Activated naive CD8-positive, alpha-beta T cell (primary cell): ENCODE results near the gene ASTN2.

Experiments used
- H3K27ac Mint-ChIP-seq: one replicate; pipeline ENCODE4 v1.8.0; 2021; ENCODE audit warnings: mixed read lengths
- H3K27me3 Mint-ChIP-seq: one replicate; pipeline ENCODE4 v1.8.0; 2021; ENCODE audit warnings: mixed read lengths
- H3K36me3 Mint-ChIP-seq: one replicate; pipeline ENCODE4 v1.8.0; 2021; ENCODE audit warnings: mixed read lengths
- H3K4me1 Mint-ChIP-seq: one replicate; pipeline ENCODE4 v1.8.0; 2021; ENCODE audit warnings: low read depth, mixed read lengths
- H3K4me3 Mint-ChIP-seq: one replicate; pipeline ENCODE4 v1.8.0; 2021; ENCODE audit warnings: mild to moderate bottlenecking, mixed read lengths
- H3K9me3 Mint-ChIP-seq: one replicate; pipeline ENCODE4 v1.8.0; 2021; ENCODE audit warnings: low read depth, mixed read lengths

Gene ASTN2

DNA sequence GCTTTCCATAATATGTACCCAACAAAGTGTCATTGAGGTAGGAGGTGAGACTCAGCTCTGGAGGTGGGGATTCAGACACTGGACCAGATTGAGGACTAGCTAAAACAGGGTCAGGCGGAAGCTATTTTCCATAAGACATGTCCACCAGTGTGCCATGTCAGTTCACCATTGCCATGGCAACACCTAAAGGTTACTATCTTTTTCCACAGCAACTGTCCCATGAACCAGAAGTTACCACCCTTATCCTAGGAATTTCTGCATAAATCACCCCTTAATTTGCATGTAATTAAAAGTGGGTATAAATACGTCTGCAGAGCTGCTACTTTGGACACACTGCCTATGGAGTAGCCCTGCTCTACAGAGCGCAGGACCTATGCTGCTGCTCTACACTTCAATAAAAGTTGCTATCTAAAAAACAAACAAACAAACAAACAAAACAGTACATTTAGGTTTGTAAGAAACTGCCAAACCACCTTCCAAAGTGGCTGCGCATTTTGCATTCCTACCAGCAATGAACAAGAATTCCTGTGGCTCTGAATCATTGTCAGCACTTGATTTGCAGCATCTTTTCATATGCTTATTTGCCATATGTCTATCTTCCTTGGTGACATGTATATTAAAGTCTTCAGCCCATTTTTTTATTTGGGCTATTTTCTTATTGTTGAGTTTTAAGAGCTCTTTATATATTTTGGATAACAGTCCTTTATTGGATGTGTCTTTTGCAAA lies 745.7 kb downstream of the ASTN2 start:
- H3K27ac Mint-ChIP-seq = no peak overlapping the region
- no peaks in the 10 kb centered on the region for H3K4me1 Mint-ChIP-seq
- peaks cover 20% of the 10 kb centered on the region for H3K36me3 Mint-ChIP-seq
- no peak overlapping the region for H3K4me3 Mint-ChIP-seq
- H3K9me3 Mint-ChIP-seq = peaks cover 9% of the 10 kb centered on the region
- H3K27me3 Mint-ChIP-seq = no peaks in the 10 kb centered on the region

DNA sequence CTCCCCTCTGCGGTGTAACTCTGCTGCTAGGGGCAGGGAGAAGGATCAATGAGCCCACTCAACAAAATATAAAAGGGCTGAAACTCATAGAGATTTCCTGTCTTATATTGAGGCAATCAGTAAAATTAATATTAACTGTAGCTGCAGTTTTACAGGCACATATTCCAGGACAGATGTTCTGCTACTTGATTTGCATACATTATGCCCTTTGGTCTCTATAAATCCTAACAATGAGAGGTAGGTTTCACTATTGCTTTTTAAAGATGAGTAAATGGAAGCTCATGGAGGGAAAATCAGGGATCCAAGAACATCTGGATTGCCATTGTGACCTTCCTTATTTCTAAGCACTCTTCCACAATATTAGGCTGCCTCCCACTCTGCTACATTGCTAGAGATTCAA lies 751.3 kb downstream of the ASTN2 start:
- no peaks in the 10 kb centered on the region for H3K4me1 Mint-ChIP-seq
- H3K27me3 Mint-ChIP-seq = no peaks in the 10 kb centered on the region
- peaks cover under 1% of the 10 kb centered on the region for H3K36me3 Mint-ChIP-seq
- no peak overlapping the region for H3K27ac Mint-ChIP-seq
- no peak overlapping the region for H3K4me3 Mint-ChIP-seq
- H3K9me3 Mint-ChIP-seq = no peaks in the 10 kb centered on the region

DNA sequence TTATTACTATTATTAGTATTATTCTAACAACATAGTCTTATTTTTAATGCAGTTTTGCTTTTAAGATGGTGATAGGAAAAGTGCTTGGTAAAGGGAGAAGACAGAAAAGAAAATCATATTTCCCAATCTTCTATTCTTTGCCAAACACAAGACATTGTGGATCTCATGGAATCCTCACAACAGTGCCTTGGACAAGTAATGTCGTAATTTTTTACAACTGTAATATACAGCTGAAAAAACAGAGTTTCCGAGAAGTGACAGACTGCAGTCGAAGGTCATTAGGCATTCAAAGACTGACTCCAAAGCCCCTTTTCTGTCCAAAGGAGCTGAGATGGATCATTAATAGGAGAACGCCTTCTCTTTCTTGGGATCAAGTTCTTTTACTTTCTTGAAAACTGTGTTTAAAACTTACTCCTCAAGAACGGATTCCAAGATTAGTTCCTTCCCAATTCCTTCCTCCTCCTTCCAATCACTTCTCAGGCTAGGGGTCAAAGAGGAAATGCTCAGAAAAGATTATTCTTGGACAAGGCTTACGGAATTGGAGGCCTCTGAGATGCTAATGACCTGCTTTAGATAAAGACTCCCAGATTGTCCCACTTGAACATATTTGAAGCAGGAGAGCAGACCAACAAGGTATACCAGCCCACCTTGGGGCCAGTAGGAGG lies 752.1 kb downstream of the ASTN2 start:
- Mint-ChIP-seq H3K36me3 (no peaks in the 10 kb centered on the region), H3K4me1 (no peaks in the 10 kb centered on the region), H3K9me3 (no peaks in the 10 kb centered on the region), H3K27me3 (no peaks in the 10 kb centered on the region), H3K27ac (no peak overlapping the region), H3K4me3 (no peak overlapping the region)

DNA sequence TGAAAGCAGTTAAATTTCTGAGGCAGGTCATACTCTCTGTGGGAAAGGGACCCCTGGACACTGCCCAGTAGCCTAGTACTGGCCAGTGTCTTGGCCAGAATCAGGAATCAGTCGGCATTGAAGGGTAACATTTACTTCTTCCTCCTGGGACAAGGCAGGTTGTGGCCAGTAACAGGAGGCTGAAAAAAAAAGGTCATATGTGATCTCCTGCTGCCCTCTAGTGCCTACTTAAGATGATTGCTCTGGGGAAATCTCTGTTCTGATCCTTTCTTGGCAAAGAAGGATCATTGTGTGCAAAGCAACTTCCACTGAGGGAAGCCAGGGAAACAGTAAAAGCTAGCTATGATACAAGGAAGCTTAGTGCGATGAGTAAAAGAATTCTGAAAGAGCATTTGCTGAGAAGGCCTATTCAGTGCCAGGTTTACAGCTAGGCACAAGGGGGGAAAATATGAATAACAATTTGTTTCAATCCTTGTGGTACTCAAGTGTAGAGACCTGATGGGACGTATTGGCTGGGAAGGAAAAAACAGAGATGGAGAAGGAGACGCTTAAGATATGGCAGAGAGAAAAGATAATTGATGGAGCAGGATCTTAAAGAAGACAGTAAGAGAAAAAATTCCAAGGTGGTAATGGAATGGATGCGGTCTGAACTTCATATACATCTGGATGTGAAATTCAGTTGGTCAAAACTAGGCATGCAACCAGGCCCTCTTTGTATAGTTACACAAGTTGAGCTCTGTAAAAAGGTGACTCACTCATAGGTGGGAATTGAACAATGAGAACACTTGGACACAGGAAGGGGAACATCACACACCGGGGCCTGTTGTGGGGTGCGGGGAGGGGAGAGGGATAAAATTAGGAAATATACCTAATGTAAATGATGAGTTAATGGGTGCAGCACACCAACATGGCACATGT lies 753.6 kb downstream of the ASTN2 start:
- Mint-ChIP-seq H3K27ac (no peak overlapping the region), H3K27me3 (no peaks in the 10 kb centered on the region), H3K4me1 (no peaks in the 10 kb centered on the region), H3K9me3 (no peaks in the 10 kb centered on the region), H3K36me3 (no peaks in the 10 kb centered on the region), H3K4me3 (no peak overlapping the region)

DNA sequence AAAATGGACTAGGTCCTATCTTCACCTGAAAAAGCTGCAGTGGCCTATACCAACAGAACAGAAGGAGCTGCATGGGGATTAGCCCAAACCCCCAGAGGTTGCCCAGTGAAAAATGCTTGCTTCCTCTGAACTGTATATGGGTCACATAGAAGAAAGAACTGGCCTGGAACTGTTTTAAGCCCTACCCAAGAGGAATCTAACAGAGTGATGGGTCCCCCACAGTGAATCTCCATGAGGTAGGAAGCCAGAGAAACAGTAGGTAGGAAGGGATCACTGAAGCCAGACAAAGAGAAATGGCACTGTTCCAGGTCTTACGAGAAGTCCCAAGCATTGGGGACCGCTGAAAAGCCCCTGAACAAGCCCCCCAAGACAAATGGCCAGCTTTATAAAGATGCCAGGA lies 756.6 kb downstream of the ASTN2 start:
- no peaks in the 10 kb centered on the region for H3K36me3 Mint-ChIP-seq
- H3K27me3 Mint-ChIP-seq = no peaks in the 10 kb centered on the region
- no peak overlapping the region for H3K4me3 Mint-ChIP-seq
- no peaks in the 10 kb centered on the region for H3K4me1 Mint-ChIP-seq
- H3K27ac Mint-ChIP-seq = no peak overlapping the region
- no peaks in the 10 kb centered on the region for H3K9me3 Mint-ChIP-seq

DNA sequence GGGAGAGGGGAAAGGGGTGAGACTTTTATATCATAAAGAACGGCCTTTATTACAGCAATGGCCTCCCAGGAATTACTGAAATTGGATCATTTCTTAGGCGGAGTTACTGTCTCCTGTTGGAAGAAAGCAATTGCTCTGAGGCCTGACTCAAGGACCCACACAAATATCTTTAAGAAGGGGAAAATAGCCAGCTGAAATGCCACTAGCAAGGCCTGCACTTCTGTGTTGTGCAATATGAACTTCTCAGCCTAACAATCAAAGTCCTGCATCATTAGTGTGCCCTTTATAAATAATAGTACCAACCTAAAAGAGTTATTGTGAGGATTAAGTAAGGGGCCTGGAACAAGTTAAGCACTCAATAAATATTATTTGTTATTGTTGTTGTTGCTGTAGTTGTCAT lies 757.9 kb downstream of the ASTN2 start:
- Mint-ChIP-seq H3K4me1 (no peaks in the 10 kb centered on the region), H3K27me3 (no peaks in the 10 kb centered on the region), H3K27ac (no peak overlapping the region), H3K9me3 (no peaks in the 10 kb centered on the region), H3K4me3 (no peak overlapping the region), H3K36me3 (no peaks in the 10 kb centered on the region)

DNA sequence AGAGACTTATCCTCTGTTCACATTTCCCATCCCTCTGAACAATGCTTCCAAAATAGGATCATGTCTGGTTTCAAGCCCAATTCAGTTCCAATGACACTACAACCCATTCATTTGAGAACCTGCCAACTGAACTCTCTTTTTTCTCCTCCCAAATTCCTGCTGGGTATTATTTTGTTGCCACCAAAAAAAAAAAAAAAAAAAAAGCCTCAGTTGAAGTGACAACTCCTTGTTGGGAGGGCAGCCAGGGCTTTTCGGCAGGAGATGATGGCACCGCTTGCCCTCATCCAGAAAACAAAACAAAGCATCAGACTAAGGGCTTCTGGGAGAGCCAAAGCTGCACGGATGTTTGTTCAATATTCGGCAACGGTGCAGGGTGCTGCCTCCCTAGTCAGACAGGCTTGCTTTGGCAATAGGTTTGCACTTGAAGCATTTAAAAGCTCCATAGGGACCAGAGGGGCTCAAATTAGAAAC lies 758.3 kb downstream of the ASTN2 start:
- no peaks in the 10 kb centered on the region for H3K27me3 Mint-ChIP-seq
- no peaks in the 10 kb centered on the region for H3K9me3 Mint-ChIP-seq
- H3K4me3 Mint-ChIP-seq = no peak overlapping the region
- no peak overlapping the region for H3K27ac Mint-ChIP-seq
- no peaks in the 10 kb centered on the region for H3K36me3 Mint-ChIP-seq
- H3K4me1 Mint-ChIP-seq = no peaks in the 10 kb centered on the region

DNA sequence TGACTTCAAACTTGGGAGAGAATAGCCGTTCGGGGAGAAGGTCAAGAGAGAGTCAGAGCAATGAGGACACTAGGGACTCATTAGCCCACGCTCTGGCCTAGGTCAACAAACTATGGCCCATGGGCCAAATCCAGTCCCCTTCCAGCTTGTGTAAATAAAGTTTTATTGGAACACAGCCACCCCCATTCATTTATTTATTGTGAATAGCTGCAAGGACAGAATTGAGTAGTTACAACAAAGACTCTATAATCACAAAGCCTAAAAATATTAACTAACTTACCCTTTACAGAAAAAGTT lies 760.9 kb downstream of the ASTN2 start:
- Mint-ChIP-seq H3K4me1 (no peaks in the 10 kb centered on the region), H3K36me3 (peaks cover 14% of the 10 kb centered on the region), H3K27ac (no peak overlapping the region), H3K9me3 (no peaks in the 10 kb centered on the region), H3K4me3 (no peak overlapping the region), H3K27me3 (no peaks in the 10 kb centered on the region)

DNA sequence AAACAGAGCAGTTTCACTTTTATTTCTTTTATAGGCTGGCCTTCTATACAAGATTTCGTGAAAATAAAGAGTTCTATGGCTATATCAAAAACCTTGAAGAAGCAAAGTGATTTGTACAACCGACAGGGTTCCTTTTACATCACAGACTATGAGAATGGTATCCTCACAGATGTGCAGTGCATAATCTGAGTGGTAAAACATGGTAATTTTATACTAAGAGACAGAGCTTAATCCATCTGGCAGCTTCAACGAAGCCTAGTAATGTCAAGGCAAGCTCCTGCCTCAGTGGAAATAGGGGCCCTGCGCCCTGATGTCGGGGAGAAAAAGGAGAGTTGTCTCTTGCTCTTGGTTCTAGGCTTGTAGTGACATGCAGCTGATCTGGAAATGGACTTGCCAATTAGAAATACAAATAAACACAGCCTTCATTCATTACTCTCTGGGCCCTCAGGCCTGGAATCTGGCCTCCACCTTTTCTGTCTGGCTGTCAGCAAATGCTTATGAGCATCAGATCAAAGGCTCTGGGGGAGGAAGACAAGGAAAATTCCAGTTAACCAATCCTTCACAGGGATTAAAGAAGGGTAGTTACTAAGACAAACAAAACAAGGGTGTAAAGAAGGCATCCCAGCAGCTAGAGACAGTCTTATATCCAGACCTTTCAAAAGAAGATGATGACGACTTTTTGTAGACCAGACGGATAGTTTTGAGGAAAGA lies 761.4 kb downstream of the ASTN2 start:
- Mint-ChIP-seq H3K27ac (no peak overlapping the region), H3K27me3 (no peaks in the 10 kb centered on the region), H3K36me3 (peaks cover 14% of the 10 kb centered on the region), H3K4me3 (no peak overlapping the region), H3K4me1 (no peaks in the 10 kb centered on the region), H3K9me3 (no peaks in the 10 kb centered on the region)

DNA sequence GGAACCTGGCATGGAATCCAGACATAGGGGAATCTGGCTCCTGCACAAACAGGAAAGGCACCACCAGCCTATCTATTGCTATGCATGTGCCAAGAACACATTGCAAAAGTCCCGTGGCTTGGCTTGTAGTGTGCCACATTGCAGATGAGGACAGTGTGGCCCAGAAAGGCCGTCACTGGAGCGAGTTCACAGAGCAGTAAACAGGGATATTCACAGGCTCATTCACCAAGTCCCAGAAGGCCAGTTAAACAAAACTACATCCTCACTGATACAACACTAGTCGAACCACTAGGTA lies 767.4 kb downstream of the ASTN2 start:
- no peaks in the 10 kb centered on the region for H3K4me1 Mint-ChIP-seq
- H3K27ac Mint-ChIP-seq = no peak overlapping the region
- peaks cover 27% of the 10 kb centered on the region for H3K36me3 Mint-ChIP-seq
- no peak overlapping the region for H3K4me3 Mint-ChIP-seq
- H3K27me3 Mint-ChIP-seq = no peaks in the 10 kb centered on the region
- no peaks in the 10 kb centered on the region for H3K9me3 Mint-ChIP-seq

DNA sequence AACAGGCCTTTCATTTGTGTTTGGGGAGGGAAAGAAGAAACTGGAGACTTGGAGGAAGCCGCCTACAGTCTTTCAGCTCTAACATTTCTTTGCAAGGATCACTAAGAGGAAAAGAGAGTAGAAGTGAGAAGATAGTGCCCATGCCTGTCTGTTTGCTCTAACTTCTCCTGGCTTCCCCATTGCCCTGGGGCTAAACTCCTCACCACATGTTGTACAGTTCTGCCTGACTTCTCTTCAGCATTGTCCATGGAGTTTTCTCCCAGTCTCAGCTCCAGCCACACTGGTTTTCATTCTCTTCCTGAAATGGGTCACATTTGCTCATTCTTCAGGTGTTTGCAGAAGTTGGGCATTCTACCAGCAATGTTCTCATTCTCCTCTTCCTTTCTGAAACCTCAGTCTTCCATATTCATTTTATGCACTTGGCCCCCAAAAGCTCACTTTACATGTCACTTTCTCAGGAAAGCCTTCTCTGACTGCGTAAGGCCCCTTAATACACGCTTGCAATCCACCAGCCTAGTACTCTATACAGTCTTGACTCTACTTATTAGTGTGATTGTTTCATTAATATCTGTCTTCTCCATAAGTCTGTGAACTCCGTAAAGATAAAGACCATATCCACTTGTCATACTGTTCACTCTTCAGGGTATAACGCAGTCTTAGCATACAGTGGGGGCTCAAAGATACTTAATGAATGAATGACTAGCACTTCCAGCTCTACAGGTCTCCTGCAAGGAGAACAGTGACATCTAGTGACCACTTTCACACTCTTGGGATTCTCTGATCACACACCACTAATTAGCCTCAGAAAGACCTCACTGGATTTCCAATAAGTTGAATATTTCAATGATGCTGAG lies 768.0 kb downstream of the ASTN2 start:
- Mint-ChIP-seq H3K27me3 (no peaks in the 10 kb centered on the region), H3K27ac (no peak overlapping the region), H3K4me3 (no peak overlapping the region), H3K4me1 (no peaks in the 10 kb centered on the region), H3K9me3 (no peaks in the 10 kb centered on the region), H3K36me3 (peaks cover 30% of the 10 kb centered on the region)

DNA sequence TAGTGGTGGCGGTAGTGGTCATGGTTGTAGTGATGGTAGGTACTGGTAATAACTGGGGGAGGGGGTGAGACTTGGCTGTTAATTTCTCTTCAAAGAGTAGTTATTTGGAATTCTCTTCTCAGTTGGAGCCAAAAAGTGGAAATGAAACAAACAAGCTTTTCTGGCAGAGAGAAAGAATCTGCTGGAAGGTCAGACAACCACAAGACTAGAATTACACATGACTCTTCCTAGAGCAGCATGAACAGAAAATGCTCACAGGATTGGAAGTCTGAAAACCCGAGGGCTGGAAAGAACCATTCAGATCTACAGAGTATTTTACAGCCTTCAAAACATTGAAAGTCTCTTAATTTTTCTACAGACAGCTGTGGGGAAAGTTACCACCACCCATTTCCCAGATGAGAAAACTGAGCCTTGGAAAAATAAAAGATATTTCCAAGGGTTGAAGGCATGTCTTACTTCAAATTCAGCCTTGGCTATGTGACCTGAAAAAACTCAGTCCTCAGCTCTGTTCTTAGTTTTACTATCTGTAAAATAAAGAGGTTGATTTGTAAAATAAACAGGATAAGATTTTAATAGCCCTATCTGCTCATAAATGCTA lies 770.7 kb downstream of the ASTN2 start:
- H3K4me1 Mint-ChIP-seq = no peaks in the 10 kb centered on the region
- no peaks in the 10 kb centered on the region for H3K27me3 Mint-ChIP-seq
- H3K9me3 Mint-ChIP-seq = no peaks in the 10 kb centered on the region
- H3K4me3 Mint-ChIP-seq = no peak overlapping the region
- H3K27ac Mint-ChIP-seq = no peak overlapping the region
- peaks cover 17% of the 10 kb centered on the region for H3K36me3 Mint-ChIP-seq

DNA sequence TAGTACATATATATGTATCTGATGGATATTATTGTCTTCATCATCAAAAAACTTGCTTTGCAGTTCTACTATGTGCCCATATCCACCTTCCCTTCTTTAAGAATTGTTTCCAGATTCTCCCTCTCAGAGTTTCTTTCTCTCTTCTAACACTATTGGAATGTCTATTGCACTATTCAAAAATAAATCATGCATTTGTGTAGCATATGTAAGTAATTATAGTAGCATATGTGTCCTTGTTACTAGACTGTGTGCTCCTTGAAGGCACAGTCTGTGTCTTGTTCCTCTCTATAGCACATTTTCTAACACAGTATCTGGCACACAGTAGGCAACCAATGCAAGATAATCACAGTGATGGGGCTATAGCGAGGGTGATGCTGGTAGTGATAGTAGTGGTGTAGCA lies 771.2 kb downstream of the ASTN2 start:
- Mint-ChIP-seq H3K27ac (no peak overlapping the region), H3K4me3 (no peak overlapping the region), H3K36me3 (peaks cover 17% of the 10 kb centered on the region), H3K27me3 (no peaks in the 10 kb centered on the region), H3K9me3 (no peaks in the 10 kb centered on the region), H3K4me1 (no peaks in the 10 kb centered on the region)
